ENCODE measurements around the gene FARSA. TPM values are rescaled to one million over a fixed set of nuclear protein-coding genes. Genes with fewer than 3 reads are reported as not detected.

FARSA gene
- total and polyA plus RNA-seq, 2 of the 4 experiments (the other 2 are of a cell fraction) = 49.3 to 80.9 TPM

DNA sequence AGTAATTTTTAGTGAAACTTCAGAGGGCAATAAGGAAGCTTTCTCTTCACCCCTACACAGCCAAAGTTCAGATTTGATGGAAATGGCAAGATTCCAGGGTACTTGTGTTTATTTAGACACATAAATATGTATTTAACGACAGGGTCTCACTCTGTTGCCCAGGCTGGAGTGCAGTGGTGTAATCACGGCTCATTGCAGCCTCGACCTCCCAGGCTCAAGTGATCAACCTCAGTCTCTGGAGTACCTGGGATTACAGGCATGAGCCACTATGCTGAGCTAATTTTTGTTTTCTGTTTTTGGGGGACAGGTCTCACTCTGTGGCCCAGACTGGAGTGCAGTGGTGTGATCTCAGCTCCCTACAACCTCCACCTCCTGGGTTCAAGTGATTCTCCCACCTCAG, 12.5 kb downstream of the FARSA start:
- Histone ChIP-seq H2AK9ac (replicated peaks; ENCODE audit: low read depth, low read length, poor library complexity) (no peak overlapping the region), H3K56ac (ENCODE audit: extremely low read depth, insufficient read depth, low read length) (no peak overlapping the region), H3K36me3 (ENCODE audit: control insufficient read depth, insufficient read depth, low read length) (peaks cover 30% of the 10 kb centered on the region), H3K79me1 (ENCODE audit: low read depth in 1 of 2, low read length in 2 of 2) (peaks cover 0 to 10% of the 10 kb centered on the region in 2 experiments; a peak in 1 of 4 replicates), H3K9ac (ENCODE audit: low read depth, low read length) (no peak overlapping the region), H4K5ac (ENCODE audit: low read depth, low read length) (no peak overlapping the region), H4K91ac (ENCODE audit: insufficient read depth, low read depth, low read length) (no peak overlapping the region), H3K4me2 (ENCODE audit: low read depth, low read length) (no peak overlapping the region), H3K23ac (ENCODE audit: low read depth, low read length) (no peak overlapping the region), H2BK15ac (ENCODE audit: low read depth, low read length) (no peak overlapping the region), H2BK120ac (ENCODE audit: low read depth, low read length) (no peak overlapping the region), H3K4me1 (ENCODE audit: control insufficient read depth, insufficient read depth, low read length) (no peaks in the 10 kb centered on the region), H2AK5ac (ENCODE audit: low read depth, low read length) (no peak overlapping the region), H3K4me3 (ENCODE audit: insufficient read depth, low read depth, low read length) (no peak overlapping the region), H2BK20ac (ENCODE audit: low read depth, low read length) (no peak overlapping the region), H3K27me3 (ENCODE audit: control insufficient read depth, insufficient read depth, low read length) (no peaks in the 10 kb centered on the region), H3K27ac (ENCODE audit: insufficient read depth, low read length) (no peak overlapping the region), H2BK5ac (ENCODE audit: low read depth, low read length, poor library complexity, severe bottlenecking) (no peak overlapping the region), H4K8ac (ENCODE audit: low read depth in 2 of 2, low read length in 2 of 2) (no peak overlapping the region), H3K14ac (replicated peaks; ENCODE audit: low read depth, low read length) (no peak overlapping the region), H3K18ac (ENCODE audit: low read depth, low read length) (no peak overlapping the region), H3K4ac (ENCODE audit: low read depth, low read length) (no peak overlapping the region), H2AFZ (replicated peaks; ENCODE audit: low read length, poor library complexity) (no peak overlapping the region), H3K9me3 (ENCODE audit: control insufficient read depth, insufficient read depth, low read length) (no peaks in the 10 kb centered on the region), H4K20me1 (ENCODE audit: insufficient read depth, low read length) (no peaks in the 10 kb centered on the region; the same call in 1 of the 2 replicates), H3K9me1 (ENCODE audit: insufficient read depth, low read length) (no peaks in the 10 kb centered on the region)
- DNase-seq (no peak), ATAC-seq (ENCODE audit: low read depth) (no peak)
- BruUV-seq (replicated peaks) = no TSS peak
- no peak for TF ChIP-seq RAD21 (IDR thresholded peaks at IDR 0.05; ENCODE audit: low read length)
- TF ChIP-seq MXI1 (IDR thresholded peaks at IDR 0.05; ENCODE audit: borderline replicate concordance, low read depth, low read length) = no peak
- TF ChIP-seq RCOR1 (IDR thresholded peaks at IDR 0.05; ENCODE audit: insufficient replicate concordance, low read length) = no peak
- TF ChIP-seq BHLHE40 (IDR thresholded peaks at IDR 0.05; ENCODE audit: low read depth, low read length) = no peak
- TF ChIP-seq FOS (IDR thresholded peaks at IDR 0.05; ENCODE audit: low read depth, low read length) = no peak
- TF ChIP-seq CEBPB (IDR thresholded peaks at IDR 0.05; ENCODE audit: low read depth, low read length) = no peak
- TF ChIP-seq, protein P1, sequence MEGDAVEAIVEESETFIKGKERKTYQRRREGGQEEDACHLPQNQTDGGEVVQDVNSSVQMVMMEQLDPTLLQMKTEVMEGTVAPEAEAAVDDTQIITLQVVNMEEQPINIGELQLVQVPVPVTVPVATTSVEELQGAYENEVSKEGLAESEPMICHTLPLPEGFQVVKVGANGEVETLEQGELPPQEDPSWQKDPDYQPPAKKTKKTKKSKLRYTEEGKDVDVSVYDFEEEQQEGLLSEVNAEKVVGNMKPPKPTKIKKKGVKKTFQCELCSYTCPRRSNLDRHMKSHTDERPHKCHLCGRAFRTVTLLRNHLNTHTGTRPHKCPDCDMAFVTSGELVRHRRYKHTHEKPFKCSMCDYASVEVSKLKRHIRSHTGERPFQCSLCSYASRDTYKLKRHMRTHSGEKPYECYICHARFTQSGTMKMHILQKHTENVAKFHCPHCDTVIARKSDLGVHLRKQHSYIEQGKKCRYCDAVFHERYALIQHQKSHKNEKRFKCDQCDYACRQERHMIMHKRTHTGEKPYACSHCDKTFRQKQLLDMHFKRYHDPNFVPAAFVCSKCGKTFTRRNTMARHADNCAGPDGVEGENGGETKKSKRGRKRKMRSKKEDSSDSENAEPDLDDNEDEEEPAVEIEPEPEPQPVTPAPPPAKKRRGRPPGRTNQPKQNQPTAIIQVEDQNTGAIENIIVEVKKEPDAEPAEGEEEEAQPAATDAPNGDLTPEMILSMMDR (conservative IDR thresholded peaks at IDR 0.05; ENCODE audit: low read depth, low read length) = no peak
- TF ChIP-seq NFE2L2 (IDR thresholded peaks at IDR 0.05; ENCODE audit: low read depth, low read length) = no peak
- TF ChIP-seq RFX5 (IDR thresholded peaks at IDR 0.05; ENCODE audit: low read depth, low read length) = no peak
- no peak for TF ChIP-seq SMC3 (IDR thresholded peaks at IDR 0.05; ENCODE audit: low read depth, low read length)
- no peak for TF ChIP-seq MAZ (IDR thresholded peaks at IDR 0.05; ENCODE audit: borderline replicate concordance, low read depth, low read length)
- TF ChIP-seq MAFK (IDR thresholded peaks at IDR 0.05; ENCODE audit: low read depth, low read length) = no peak
- TF ChIP-seq POLR2A (IDR thresholded peaks at IDR 0.05; ENCODE audit: low read depth, low read length) = no peak
- no peak for TF ChIP-seq USF2 (IDR thresholded peaks at IDR 0.05; ENCODE audit: low read depth, low read length)
- TF ChIP-seq, protein P2, sequence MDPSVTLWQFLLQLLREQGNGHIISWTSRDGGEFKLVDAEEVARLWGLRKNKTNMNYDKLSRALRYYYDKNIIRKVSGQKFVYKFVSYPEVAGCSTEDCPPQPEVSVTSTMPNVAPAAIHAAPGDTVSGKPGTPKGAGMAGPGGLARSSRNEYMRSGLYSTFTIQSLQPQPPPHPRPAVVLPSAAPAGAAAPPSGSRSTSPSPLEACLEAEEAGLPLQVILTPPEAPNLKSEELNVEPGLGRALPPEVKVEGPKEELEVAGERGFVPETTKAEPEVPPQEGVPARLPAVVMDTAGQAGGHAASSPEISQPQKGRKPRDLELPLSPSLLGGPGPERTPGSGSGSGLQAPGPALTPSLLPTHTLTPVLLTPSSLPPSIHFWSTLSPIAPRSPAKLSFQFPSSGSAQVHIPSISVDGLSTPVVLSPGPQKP (IDR thresholded peaks at IDR 0.05; ENCODE audit: borderline replicate concordance, low read depth, low read length) = no peak
- in situ Hi-C loops (cut with MboI; ENCODE audit: low sequenced_read_pairs) = no loop called here
- dilution Hi-C loops (cut with HindIII; ENCODE audit: low sequenced_read_pairs, unreplicated experiment) = no loop called here
- ChIA-PET CTCF (interaction anchor here (0.6 kb wide), 1 partner anchor 927 kb away, joined by 3 read pairs; no protein-coding TSS in a partner anchor), POLR2A (ENCODE audit: unreplicated experiment) (interaction anchor here (1.1 kb wide), 1 partner anchor 12 kb away, joined by 4 read pairs; the partner anchor contains the start of gene FARSA)
- intact Hi-C loops (cut with micrococcal nuclease) = no loop called here
- no CpG with 5 or more reads among the region's 3 CpGs for WGBS, 2 experiments (ENCODE audit: extremely low coverage in 2 of 2, insufficient read length in 1 of 2)

All from IMR-90 (cell line).